ENCODE data around the gene RAPGEF1. TPM values are rescaled to one million over a fixed set of nuclear protein-coding genes. Genes with fewer than 3 reads are reported as not detected.

Gene RAPGEF1
- total and polyA plus RNA-seq, 8 donors = 17.1 to 62.6 (median 44.8) TPM

DNA sequence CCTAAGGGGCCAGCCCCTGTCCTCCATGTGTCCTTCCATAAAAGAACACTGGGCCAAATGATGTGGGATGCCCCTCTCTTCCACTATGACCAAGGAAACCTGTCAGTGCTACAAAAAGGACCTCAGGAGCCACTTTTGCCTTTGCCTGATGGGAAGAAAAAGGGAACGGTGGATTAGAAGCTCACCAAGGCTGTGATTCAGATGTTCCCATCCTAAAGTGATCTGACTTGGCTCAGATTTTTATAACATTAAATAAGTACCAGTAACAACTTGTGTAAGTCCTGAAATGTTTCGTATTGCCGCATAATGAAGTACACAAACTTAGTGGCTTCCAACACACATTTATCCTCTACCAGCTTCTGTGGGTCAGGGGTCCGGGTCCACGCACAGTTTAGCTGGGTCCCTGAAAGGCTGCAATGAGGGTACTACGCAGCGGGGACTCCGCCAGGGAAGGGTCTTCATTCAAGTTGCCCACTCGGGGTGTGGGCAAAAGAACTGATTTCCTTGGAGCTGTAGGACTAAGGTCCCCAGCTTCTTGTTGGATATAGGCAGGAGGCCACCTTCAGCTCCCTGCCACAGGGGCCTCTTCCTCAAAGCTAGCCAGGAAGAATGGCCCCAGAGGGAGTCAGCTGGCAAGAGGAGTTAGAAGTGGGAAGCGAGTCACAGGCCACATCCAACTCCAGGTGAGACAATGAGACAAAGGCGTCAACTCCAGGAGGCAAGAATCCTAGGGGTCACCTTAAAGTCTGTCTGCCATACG is 60.4 kb downstream of the RAPGEF1 start:
- WGBS, 2 donors = 96 to 97% methylated on average over 12 of the region's 12 CpGs
- no peaks in the 10 kb centered on the region for H3K36me3 ChIP-seq
- peak overlapping the region in 2 of 4 donors; percentile 62 to 76 for H3K27ac ChIP-seq
- DNase-seq (no peak), FAIRE-seq (no peak), ATAC-seq (no peak)
- H3K4me3 ChIP-seq = no peak overlapping the region
- intact Hi-C loops (cut with DNase I) = no loop called here
- TF ChIP-seq, protein P1, sequence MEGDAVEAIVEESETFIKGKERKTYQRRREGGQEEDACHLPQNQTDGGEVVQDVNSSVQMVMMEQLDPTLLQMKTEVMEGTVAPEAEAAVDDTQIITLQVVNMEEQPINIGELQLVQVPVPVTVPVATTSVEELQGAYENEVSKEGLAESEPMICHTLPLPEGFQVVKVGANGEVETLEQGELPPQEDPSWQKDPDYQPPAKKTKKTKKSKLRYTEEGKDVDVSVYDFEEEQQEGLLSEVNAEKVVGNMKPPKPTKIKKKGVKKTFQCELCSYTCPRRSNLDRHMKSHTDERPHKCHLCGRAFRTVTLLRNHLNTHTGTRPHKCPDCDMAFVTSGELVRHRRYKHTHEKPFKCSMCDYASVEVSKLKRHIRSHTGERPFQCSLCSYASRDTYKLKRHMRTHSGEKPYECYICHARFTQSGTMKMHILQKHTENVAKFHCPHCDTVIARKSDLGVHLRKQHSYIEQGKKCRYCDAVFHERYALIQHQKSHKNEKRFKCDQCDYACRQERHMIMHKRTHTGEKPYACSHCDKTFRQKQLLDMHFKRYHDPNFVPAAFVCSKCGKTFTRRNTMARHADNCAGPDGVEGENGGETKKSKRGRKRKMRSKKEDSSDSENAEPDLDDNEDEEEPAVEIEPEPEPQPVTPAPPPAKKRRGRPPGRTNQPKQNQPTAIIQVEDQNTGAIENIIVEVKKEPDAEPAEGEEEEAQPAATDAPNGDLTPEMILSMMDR (IDR thresholded peaks at IDR 0.05) = no peak
- no peaks in the 10 kb centered on the region for H3K9me3 ChIP-seq
- H3K4me1 ChIP-seq = peaks cover 19 to 44% (median 37%) of the 10 kb centered on the region in 3 donors
- no peaks in the 10 kb centered on the region for H3K27me3 ChIP-seq

DNA sequence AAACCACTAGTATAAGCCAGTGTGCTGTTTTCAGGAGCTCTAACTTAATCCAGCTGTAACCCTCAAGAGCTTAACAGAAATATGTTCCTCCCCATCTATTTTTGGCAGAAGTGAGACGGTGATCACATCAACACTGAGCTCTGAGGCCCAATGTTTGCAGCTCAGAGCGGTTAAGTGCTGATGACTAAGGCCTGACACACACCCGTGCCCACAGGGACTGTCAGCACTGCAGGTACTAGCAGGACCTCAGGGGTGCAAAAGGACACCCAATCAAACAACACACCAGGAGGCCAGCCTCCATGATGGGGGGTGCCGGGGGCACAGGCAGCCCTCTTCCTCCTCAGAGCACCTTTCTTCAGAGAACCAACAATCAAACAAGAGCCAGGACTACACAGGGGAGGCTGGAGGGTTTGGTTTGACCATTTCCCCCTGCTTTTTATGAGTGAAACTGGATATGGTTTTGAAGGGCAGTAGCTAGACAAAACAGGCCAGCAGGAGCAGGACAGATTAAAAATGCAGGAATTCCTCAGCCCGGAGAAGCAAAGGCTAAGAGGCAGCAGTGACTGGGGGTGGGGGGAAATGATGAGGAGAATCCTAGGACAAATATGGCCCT is 61.3 kb downstream of the RAPGEF1 start:
- Histone ChIP-seq H3K36me3 (no peaks in the 10 kb centered on the region), H3K27me3 (no peaks in the 10 kb centered on the region), H3K27ac (peak overlapping the region in 2 of 4 donors; percentile 62 to 76), H3K4me3 (no peak overlapping the region), H3K9me3 (no peaks in the 10 kb centered on the region), H3K4me1 (peaks cover 19 to 44% (median 35%) of the 10 kb centered on the region in 3 donors)
- intact Hi-C loops (cut with DNase I) = no loop called here
- no peak for FAIRE-seq
- TF ChIP-seq, protein P1 (IDR thresholded peaks at IDR 0.05) = no peak
- peak in 3 of 6 donors; percentile 45 to 55 (median 54) for DNase-seq
- 62 to 72% methylated on average over 5 of the region's 5 CpGs for WGBS, 2 donors
- ATAC-seq = peak; percentile 72 to 91 (median 84)

DNA sequence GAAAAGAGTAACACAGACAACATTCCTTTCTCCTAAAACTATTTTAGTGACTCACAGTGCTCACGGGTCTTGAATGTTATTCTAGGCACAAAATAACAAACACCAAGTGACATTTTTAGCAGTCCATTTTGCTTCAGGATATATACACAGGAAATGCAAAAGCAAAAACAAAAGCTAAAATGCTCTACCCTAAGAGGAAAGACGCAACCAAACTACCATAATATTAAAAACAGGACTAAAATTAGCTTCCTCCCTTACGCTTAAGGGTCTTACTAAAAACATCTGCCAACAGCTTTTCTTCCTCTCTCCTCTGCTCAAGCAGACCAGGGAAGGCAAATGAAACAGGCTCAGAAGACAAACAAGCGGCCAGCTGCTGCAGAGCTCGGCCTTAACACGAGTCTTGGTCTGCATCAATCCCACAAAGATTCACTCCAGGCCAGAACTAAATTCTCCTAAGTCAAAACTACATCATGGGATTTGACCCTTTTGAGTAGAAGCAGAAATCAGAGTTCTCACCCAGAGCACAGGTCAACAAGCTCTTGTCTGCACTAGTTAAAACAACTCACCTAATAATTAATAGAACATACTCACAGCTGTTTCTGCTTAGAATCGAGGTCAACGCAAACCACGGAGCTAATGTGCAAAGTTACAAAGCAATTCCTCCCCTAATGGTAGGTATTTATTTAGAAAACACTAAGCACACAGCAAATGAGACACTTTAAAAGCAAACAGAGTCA is 62.3 kb downstream of the RAPGEF1 start:
- H3K36me3 ChIP-seq = no peaks in the 10 kb centered on the region
- H3K9me3 ChIP-seq = no peaks in the 10 kb centered on the region
- no peaks in the 10 kb centered on the region for H3K27me3 ChIP-seq
- WGBS, 2 donors = 18 to 27% methylated on average over 9 of the region's 9 CpGs
- peak overlapping the region in 3 of 4 donors; percentile 39 to 76 (median 62) for H3K27ac ChIP-seq
- peaks cover 19 to 37% (median 26%) of the 10 kb centered on the region in 3 donors for H3K4me1 ChIP-seq
- TF ChIP-seq, protein P1 (IDR thresholded peaks at IDR 0.05) = no peak
- peak; percentile 51 to 75 (median 70) for ATAC-seq
- H3K4me3 ChIP-seq = no peak overlapping the region
- intact Hi-C loops (cut with DNase I) = no loop called here
- DNase-seq = no peak
- no peak for FAIRE-seq

DNA sequence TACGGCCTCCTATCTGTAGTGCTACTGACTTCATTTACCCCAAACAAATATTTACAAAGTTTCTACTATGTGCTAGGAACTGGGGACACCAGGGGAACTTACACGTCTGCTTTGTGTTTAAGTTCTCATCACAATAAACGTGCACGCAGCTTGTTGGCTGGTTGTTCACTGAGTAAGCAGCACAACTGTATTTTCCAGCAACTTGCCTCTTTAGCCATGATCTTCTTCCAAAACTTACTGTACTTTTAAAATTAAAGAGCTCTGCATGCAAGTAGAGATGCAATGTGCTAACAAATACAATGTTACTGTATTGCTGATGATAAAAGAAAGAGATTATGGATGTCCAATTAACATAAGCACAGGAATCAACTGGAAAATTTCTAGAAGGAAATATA is 62.8 kb downstream of the RAPGEF1 start:
- H3K4me1 ChIP-seq = peaks cover 19 to 37% (median 26%) of the 10 kb centered on the region in 3 donors
- DNase-seq (no peak), FAIRE-seq (no peak), ATAC-seq (peak in 1 of 4 donors; percentile 5)
- intact Hi-C loops (cut with DNase I) = no loop called here
- peak overlapping the region in 3 of 4 donors; percentile 39 to 76 (median 62) for H3K27ac ChIP-seq
- WGBS, 2 donors = 57 to 61% methylated on average over 4 of the region's 4 CpGs
- H3K27me3 ChIP-seq = no peaks in the 10 kb centered on the region
- TF ChIP-seq, protein P1 (IDR thresholded peaks at IDR 0.05) = no peak
- no peak overlapping the region for H3K4me3 ChIP-seq
- H3K36me3 ChIP-seq = no peaks in the 10 kb centered on the region
- H3K9me3 ChIP-seq = no peaks in the 10 kb centered on the region
